Activated CD4-positive, alpha-beta T cell treated with anti-CD3 and anti-CD28 coated beads, Interleukin-10, Interleukin-2, amounts not matched to agents 100 ng/mL and 50 ng/mL, durations not matched to agents 16 hours and 8 hours (primary cell): ENCODE data around the gene EDRF1.
"Not testable (repeated sequence)": the region's sequence is repeated elsewhere in the genome, so short reads cannot be mapped to it uniquely, and the experiment has no call there.

Experiments used
- DNase-seq: peaks from one replicate; pipeline ENCODE4 v3.0.0-alpha.2; 2020

Gene EDRF1, protein sequence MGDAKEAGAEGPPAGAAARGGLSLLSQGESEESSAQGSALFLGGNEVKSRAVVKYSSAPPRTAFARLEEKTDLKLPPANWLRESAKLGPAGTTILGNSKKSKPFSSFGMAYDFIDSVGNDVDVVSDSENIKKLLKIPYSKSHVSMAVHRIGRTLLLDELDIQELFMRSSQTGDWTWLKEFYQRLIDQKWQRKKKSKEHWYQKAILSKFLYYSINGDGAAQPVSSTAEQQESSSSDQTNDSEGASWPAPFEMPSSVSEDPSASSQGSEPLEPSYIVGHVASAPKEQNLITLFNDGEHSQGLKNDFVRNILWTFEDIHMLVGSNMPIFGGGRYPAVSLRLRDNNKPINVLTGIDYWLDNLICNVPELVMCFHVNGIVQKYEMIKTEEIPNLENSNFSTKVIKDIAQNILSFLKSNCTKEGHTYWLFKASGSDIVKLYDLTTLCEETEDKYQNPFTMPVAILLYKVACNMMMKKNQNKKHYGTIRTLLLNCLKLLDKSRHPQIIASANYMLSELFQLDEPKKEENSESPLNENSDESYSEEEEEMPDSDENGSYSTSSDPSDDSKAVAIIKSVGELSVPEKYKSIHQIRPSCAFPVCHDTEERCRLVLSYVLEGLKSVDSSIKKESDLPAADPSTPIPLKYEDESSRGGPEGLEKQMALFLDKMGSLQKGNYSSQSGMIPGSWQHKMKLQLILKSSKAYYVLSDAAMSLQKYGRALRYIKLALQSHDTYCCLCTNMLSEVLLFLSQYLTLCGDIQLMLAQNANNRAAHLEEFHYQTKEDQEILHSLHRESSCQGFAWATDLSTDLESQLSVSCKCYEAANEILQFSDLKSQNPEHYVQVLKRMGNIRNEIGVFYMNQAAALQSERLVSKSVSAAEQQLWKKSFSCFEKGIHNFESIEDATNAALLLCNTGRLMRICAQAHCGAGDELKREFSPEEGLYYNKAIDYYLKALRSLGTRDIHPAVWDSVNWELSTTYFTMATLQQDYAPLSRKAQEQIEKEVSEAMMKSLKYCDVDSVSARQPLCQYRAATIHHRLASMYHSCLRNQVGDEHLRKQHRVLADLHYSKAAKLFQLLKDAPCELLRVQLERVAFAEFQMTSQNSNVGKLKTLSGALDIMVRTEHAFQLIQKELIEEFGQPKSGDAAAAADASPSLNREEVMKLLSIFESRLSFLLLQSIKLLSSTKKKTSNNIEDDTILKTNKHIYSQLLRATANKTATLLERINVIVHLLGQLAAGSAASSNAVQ

GRCh38 chr10:125719173-125720001, at the start of gene EDRF1:
Gene EDRF1, plus strand, starts transcription at chr10:125719709. Its CDS starts 99 bp downstream, at chr10:125719808.
- DNase-seq, result peak; percentile 100

- DNase-seq, result no peak
Measured at GRCh38 chr10:125672884-125673283, 46.6 kb upstream of the EDRF1 start.

DNA sequence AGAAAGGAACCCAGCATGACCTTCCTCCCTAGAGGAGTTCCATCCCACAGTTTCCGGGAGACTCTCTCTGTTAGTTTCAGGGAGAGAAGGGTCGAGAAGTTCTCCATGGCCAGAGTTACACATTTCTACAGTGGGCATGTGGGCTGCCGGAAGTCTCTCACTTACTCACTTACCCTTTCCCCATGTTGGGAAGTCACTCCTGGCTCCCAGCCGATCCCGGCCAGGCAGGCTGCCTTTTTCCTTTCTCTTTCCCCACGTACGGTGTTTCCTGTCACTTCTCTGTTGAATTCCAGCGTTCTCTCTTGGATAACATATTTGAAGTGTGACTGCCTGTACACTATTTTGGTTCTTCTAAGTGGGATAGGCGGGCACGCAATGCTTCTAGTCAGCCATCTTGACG, 40.1 kb upstream of the EDRF1 start:
- no peak for DNase-seq

- DNase-seq, result no peak
Measured at GRCh38 chr10:125683063-125683462, 36.4 kb upstream of the EDRF1 start, which contains the start of gene TEX36. Gene TEX36, minus strand, starts transcription at chr10:125683163. Its CDS starts 174 bp downstream, at chr10:125682989.

DNA sequence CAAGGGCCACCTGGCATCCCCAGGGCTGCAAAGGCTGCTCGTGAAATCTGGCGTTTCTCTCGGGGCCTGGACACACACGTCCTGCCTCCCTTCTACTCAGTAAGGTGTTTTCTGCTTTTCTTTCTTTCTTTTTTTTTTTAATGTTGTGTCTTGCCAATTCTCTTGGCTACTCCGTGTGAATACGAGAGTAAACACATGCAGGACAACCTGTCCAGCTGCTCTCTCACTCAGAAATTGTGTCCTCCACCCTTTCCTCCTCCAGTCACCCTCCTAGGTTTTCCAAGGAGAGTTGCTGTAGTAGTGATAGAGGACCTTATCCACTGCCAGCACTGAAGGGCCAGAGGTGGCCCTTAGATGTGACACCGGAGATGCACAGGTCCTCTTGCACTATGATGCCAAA, 35.7 kb upstream of the EDRF1 start:
- DNase-seq, result no peak

DNA sequence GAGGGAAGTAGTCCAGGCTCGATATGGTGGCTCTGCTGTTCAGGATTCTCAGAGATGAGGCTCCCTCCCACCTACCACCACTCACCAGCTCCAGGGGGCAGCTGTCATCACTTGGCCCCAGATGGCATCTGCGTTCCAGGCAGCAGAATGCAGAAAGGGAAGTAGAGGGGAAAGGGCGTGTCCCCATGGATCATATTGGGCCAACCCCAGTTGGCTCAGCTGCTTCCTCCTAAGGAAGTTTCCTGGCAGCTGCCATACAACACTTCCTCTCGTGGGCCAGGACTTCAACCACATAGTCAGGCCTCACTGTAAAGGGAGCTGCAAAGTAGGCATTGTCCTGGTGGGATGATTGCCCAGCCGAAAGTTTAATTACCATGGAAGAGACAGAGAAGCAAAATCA, 34.9 kb upstream of the EDRF1 start:
- DNase-seq, result no peak

DNA sequence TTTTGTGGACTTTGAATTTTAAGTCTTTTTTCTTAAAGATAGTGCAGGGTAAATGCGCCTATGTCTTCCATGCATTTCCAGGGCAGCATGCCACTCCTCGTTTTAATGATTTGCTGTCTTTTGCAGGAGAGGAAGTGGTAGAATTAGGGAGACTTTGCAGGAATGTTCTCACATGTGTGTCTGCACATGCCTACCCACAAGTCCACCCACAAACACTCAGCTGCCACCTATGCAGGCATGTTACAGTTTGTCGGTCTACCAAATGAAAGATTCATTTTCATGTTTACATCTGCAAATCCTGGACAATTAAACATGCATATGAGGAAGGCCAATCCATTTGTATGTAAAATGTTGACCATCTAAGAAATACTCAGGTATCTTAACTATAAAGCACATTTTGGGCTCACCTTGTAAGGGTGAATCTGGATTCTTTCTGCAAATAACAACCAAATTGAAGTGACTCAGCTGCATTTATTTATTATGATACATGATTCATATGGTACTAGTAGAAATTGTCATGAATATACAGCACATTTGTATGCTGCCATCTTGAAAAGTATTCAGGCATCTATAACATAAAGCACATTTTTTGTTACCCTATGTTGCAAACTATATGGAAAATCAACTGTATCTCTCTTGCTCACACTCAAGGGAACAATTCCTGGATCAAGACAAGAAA, 31.9 kb upstream of the EDRF1 start:
- no peak for DNase-seq

DNA sequence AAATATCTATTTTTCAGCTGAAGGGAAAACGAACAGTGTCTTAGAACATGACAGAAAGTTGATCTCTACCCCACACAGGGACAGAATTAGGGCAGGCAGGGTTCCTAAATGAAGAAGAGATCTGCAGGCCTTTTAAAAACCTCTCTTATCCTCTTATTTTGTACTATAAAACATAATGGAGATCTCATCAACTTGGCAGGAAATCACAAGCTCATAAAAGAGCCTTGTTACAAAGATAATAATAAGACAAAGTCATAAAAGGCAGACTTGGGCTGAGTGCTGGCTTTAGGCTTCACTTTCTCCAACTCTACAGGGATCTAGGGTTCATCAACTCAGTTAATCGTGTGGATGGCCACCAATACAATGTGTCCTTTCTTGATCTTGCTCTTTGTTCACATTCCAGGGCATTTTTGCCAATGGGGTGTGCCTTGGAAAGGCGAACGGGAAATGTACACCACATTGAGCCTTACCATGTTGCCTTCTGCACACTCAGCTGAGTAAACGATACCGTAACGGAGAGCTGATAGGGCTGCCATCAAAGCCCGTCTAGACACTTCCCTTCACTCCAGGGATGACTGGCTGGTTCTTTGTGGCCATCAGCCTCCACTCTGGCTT, 29.4 kb upstream of the EDRF1 start:
- no peak for DNase-seq

DNA sequence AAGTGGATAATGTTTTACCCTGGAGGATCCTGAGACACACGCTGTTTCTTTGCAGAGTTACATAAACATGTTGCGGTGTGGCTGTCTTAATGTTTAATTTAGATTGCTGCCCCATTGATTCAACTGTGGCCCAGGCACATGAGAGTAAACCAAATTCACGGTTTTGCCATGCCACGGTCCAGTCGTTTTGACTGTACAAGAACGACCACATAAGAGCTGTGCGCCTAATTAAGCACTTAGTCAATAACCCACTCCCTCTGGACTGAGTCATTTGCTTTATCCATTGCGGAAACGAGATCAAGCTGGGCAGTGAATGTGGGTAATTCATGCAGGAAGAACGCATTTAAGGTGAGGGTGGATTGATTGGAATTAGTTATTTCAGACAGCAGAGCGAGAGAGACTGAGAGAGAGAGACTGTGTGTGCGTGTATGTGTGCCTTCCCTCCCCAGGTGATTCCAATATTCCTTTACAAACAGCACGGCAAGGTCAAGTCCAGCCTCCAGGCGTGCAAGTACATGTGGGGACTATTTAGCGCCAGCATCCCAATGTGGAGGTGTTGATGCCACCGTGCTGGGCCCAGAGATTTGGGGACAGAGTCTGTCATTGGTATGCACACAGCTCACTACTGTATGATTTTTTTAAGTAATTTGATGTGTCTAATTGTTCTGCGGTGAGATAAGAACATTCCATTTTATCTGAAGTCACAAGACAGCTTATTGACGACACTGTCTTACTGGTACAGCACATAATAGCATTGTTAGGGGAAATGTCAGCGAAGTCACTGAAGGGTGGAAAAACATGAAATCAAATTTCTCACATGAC, 28.1 kb upstream of the EDRF1 start:
- no peak for DNase-seq

GRCh38 chr10:125692196-125692595, 27.3 kb upstream of the EDRF1 start:
- no peak for DNase-seq

DNA sequence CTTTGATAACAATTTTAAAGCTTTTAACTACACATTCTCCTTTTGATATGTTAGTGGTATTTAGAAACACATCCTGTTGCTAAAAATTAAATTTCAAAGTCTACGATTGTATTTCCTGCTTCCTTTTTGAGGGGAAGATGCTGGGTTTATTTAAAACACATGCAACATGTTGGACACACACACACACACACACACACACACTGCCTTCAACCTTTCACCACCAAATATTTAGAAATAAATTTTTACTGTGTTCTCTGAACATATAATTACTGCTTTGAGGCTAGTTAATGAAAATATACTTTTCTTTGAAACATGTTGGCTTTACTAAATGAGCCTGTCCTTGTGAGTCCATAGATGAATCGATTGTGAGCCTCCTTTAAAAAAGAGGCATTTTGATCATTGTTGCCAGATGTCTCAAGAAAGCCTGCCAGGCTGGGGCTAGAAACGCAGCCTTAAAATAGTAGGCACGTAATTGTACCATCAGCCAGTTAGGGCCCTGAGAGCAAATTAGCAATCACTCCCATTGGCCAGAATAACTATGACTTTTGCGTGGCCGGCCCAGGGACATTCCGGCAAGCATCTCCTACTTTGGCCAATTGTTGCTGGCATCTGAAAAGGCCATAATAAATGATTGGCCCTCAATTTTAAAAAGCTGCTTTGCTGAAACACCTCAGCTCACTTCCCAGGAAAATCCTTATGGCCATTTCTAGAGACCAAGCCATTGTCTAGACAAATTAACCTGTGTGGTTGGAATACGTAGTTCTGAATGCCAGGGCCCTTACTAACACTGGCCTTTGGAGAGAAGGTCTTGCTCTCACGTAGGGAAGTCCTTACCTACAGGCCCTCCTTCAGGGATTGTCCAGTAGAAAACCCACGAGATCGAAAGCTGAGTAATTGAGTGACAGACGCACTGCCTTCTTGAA, 26.6 kb upstream of the EDRF1 start:
- no peak for DNase-seq

DNA sequence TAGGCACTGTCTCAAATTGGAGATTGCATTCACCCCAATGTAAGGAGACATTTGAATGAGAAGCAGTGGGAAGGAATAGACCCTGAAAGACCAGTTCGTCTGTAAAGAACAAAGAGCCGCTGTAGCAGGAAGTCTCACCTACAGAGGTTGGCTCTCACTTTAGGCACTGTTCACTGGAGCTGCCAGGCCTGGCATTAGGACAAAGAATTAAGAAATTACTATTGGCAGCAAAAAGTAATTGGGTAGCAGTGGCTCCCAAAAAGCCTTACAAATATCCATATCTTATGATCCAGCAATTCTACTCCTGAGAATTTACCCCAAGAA, 26.0 kb upstream of the EDRF1 start:
- DNase-seq, result no peak

- no peak for DNase-seq
Measured at GRCh38 chr10:125694883-125695282, 24.6 kb upstream of the EDRF1 start.

DNA sequence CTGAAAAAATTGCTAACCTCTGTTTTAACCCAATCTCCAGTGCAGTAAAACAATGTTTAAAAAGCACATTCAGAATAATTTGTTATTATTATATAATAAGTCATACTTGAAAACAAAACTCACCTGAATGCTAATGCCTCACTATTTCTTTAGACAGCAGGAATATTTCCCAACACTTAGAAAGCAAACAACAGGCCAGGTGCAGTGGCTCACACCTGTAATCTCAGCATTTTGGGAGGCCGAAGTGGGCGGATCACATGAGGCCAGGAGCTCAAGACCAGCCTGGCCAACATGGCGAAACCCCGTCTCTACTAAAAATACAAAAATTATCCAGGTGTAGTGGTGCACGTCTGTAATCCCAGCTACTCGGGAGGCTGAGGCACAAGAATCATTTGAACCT, 22.6 kb upstream of the EDRF1 start:
- DNase-seq, result not testable (repeated sequence)

DNA sequence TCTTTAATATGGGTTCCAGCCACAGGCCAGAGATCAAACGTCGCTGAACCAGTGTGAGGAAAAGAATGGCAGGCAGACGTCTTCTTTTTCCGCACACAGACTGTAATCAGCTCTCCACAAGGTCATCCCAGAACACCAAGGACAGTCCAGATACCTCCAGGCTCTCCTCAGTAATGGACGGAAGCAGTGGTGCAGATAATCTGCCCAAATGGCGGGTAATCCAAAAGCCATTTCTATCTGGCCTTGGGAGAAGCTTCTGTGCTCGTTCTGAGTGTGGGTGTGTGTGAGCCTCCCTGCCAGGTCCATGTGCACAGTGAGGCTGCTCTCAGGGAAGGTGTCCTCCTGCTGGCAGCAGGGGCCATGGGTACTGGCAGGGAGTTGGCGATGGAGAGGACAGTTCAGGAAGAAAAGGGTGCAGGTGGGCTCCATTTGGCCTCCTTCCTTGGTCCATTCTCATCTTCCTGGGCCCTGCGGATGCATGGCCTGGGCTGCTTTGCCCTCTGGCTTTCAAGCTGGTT, 21.0 kb upstream of the EDRF1 start:
- DNase-seq, result no peak

- DNase-seq, result no peak
Measured at GRCh38 chr10:125699562-125700143, 19.9 kb upstream of the EDRF1 start.

DNA sequence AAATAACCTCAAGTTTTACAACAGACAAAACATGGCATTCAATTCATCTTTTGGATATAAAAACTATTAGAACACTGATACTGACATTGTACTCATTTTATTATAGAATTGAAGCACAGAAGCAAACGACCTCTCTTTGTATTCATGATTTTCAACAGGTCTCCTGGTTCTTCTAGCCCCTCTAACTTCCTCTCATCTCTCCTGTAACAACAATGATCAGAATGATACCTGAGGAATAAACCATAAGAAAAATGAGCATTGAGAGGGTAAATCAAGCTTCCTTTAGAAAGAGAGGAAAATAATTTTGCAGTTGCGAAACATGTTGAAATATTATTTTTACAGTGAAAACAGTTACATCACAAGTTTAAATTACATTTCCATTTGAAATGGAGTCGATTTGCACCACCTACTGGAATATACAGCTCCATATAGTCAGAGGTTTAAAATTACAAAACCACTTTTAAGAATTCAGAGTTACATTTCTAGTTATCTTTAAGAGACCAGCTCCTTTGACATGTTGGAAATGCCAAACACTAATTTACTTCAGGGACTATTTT, 19.1 kb upstream of the EDRF1 start:
- no peak for DNase-seq
